ENCODE results near the gene QPRT. TPM values are rescaled to one million over a fixed set of nuclear protein-coding genes. Genes with fewer than 3 reads are reported as not detected.

The QPRT gene
- total and polyA plus RNA-seq, 2 of the 13 experiments (the other 11 are each of a cell fraction or from before 2014, with no cell fraction given): 130 to 218 TPM

DNA sequence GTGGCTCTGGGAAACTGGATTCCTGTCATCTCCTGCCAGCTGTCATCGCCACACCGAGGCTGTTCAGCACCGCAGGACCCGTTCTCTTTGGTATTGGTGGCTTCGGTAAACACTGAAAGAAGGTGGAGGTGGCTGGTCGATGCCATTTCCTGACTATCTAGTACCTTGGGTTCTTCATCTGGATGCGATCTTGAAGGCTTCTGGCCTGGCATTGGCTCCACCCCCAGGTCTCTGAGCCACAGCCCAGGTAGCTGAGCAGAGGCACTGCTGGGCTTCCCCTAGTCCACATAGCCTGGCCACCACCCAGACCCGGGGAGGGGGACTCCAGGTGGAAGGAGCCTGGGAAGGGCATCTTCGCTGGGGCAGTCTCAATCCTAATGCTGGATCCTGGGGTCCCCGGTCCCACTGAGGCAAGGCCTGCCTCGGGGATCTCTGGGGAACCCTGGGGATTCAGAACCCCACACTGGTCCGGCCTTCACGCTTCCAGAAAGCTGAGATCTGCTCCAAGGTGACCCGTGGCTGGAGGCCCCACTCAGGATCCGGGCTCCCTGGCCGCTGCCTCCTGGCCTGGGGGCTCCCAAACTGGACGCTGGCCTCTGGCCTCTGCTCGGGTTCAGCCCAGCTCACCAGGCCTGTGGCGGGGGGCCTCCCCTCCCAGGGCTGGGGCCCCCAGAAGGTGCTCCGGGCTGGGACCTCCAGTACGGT is 65.0 kb downstream of the QPRT start (continued):
- TF ChIP-seq UBTF (CRISPR knock-in tag; IDR thresholded peaks at IDR 0.05): no peak
- no peak for TF ChIP-seq RBM22 (optimal IDR thresholded peaks at IDR 0.05; ENCODE audit: low read length)

DNA sequence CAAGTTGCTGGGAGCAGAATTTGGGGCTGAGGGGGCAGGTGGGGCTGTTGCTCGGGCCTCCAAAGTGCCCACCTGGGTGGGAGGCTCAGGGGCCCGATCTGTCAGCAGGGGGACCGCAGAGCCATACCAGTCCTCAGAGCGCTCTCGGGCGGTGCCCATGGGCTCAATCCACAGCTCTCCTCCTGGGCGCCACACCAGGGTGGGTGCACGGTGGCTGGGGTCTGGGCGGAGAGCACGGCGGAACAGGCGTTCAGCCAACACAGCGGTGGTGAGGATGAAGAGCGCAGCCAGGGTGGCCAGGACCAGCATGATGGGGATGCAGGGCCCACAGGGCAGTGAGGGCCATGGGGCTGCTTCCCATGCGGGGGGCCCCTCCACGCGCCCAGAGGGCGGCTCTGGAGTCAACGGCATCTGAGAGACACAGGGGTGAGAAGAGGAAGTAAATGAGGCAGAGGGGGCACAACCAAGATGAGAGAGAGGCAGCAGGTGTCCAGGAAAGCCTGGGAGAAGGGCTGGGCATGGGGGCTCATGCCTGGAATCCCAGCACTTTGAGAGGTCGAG is 65.6 kb downstream of the QPRT start:
- no peak for FAIRE-seq
- TF ChIP-seq MTA1 (CRISPR knock-in tag; IDR thresholded peaks at IDR 0.05; ENCODE audit: borderline replicate concordance): no peak
- no peak for TF ChIP-seq YEATS4 (CRISPR knock-in tag; IDR thresholded peaks at IDR 0.05; ENCODE audit: borderline replicate concordance)
- no peak for TF ChIP-seq MLX (CRISPR knock-in tag; IDR thresholded peaks at IDR 0.05)
- no peak for TF ChIP-seq SRSF4 (IDR thresholded peaks at IDR 0.05; ENCODE audit: low read depth, low read length, poor library complexity, severe bottlenecking)
- TF ChIP-seq SSRP1 (CRISPR knock-in tag; IDR thresholded peaks at IDR 0.05): no peak
- no peak for TF ChIP-seq ZNF678 (CRISPR knock-in tag; IDR thresholded peaks at IDR 0.05)
- TF ChIP-seq, protein P1, sequence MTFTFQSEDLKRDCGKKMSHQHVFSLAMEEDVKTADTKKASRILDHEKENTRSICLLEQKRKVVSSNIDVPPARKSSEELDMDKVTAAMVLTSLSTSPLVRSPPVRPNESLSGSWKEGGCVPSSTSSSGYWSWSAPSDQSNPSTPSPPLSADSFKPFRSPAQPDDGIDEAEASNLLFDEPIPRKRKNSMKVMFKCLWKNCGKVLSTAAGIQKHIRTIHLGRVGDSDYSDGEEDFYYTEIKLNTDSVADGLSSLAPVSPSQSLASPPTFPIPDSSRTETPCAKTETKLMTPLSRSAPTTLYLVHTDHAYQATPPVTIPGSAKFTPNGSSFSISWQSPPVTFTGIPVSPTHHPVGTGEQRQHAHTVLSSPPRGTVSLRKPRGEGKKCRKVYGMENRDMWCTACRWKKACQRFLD (CRISPR knock-in tag; IDR thresholded peaks at IDR 0.05; ENCODE audit: borderline replicate concordance): no peak
- TF ChIP-seq, protein P2, sequence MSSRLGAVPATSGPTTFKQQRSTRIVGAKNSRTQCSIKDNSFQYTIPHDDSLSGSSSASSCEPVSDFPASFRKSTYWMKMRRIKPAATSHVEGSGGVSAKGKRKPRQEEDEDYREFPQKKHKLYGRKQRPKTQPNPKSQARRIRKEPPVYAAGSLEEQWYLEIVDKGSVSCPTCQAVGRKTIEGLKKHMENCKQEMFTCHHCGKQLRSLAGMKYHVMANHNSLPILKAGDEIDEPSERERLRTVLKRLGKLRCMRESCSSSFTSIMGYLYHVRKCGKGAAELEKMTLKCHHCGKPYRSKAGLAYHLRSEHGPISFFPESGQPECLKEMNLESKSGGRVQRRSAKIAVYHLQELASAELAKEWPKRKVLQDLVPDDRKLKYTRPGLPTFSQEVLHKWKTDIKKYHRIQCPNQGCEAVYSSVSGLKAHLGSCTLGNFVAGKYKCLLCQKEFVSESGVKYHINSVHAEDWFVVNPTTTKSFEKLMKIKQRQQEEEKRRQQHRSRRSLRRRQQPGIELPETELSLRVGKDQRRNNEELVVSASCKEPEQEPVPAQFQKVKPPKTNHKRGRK (CRISPR knock-in tag; IDR thresholded peaks at IDR 0.05): no peak
- TF ChIP-seq, protein P3, sequence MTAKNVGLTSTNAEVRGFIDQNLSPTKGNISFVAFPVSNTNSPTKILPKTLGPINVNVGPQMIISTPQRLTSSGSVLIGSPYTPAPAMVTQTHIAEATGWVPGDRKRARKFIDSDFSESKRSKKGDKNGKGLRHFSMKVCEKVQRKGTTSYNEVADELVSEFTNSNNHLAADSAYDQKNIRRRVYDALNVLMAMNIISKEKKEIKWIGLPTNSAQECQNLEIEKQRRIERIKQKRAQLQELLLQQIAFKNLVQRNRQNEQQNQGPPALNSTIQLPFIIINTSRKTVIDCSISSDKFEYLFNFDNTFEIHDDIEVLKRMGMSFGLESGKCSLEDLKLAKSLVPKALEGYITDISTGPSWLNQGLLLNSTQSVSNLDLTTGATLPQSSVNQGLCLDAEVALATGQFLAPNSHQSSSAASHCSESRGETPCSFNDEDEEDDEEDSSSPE (CRISPR knock-in tag; IDR thresholded peaks at IDR 0.05): no peak
- TF ChIP-seq KDM5B (CRISPR knock-in tag; IDR thresholded peaks at IDR 0.05; ENCODE audit: borderline replicate concordance): no peak

More for the DNA sequence above, 65.6 kb downstream of the QPRT start:
- in situ Hi-C loops (cut with HindIII; ENCODE audit: extremely low pct_ligation_motif_present, low pct_unique_long_range_greater_than_20kb): no loop called here
- CTCF ChIA-PET (ENCODE audit: low intra/inter-chr PET ratio, low total read pairs): no interaction called here
- no peaks in the 10 kb centered on the region for H4K20me1 ChIP-seq (ENCODE audit: insufficient read depth, low read length)
- POLR2A ChIA-PET: no interaction called here
- no peaks in the 10 kb centered on the region for H3K36me3 ChIP-seq (replicated peaks in 1 of 2; ENCODE audit: control insufficient read depth in 1 of 2, insufficient read depth in 2 of 2, low read length in 2 of 2)
- peaks cover 42% of the 10 kb centered on the region for H3K4me1 ChIP-seq (ENCODE audit: insufficient read depth, low read length)
- intact Hi-C loops (cut with micrococcal nuclease; ENCODE audit: unreplicated experiment): no loop called here
- H3K4me2 ChIP-seq (ENCODE audit: low read depth, low read length): no peak overlapping the region
- H3K9me3 ChIP-seq (ENCODE audit: low read length): no peaks in the 10 kb centered on the region
- H3K27me3 ChIP-seq (ENCODE audit: control insufficient read depth in 1 of 2, insufficient read depth in 2 of 2, low read length in 2 of 2): peaks cover 0 to 11% of the 10 kb centered on the region in 2 experiments; a peak in 3 of 5 replicates
- H3K9ac ChIP-seq (ENCODE audit: insufficient read depth, low read depth, low read length): no peak overlapping the region
- DNase-seq (ENCODE audit: low spot score): no peak
- H3K79me2 ChIP-seq (ENCODE audit: insufficient read depth, low read length): no peaks in the 10 kb centered on the region
- H3K4me3 ChIP-seq (replicated peaks in 1 of 3; ENCODE audit: insufficient read depth in 1 of 3, low read depth in 2 of 3, low read length in 3 of 3): no peak overlapping the region
- no peak; the same call in 2 of the 3 replicates for ATAC-seq
- no peak overlapping the region for H2AFZ ChIP-seq (ENCODE audit: low read length)
- 73% methylated on average over 19 of the region's 20 CpGs for WGBS (ENCODE audit: low lambda C conversion rate)
- no peak overlapping the region for H3K27ac ChIP-seq (ENCODE audit: extremely low read length, insufficient read depth, low read length)
- BruUV-seq (replicated peaks): no TSS peak
